Measurements from ENCODE around the gene OXCT1. TPM values are rescaled to one million over a fixed set of nuclear protein-coding genes. Genes with fewer than 3 reads are reported as not detected.

OXCT1 gene
- total and polyA plus RNA-seq, 2 of the 8 experiments (the other 6 are each of a cell fraction or from before 2014, with no cell fraction given), result 10.1 to 28.2 TPM

DNA sequence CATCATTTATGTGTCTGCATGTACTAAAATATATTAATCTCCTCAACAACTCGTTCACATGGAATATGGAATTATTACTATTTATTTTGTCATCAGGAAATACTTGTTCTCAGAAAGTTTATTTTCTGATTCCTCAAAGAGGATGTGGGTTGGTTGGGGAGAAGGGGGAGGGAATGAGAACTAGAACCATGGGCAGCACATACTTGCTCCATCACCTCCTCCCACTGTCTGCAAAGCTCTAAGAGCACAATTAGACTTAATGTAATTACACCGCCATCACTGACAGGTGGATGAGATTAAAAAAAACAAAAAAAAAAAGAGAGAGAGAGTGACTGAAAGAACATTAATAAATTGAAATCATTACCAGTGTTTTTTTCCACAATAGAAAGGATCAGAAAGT is 98.2 kb downstream of the OXCT1 start (continued):
- no peak for TF ChIP-seq USF2 (IDR thresholded peaks at IDR 0.05; ENCODE audit: low read length)

All from H1 (cell line).